Astrocyte (in vitro differentiated cells and primary cell): Measurements from ENCODE around the gene TTC34. TPM values are rescaled to one million over a fixed set of nuclear protein-coding genes. Genes with fewer than 3 reads are reported as not detected.

ENCODE experiments used
- DNase-seq: peaks from one replicate; pipeline ENCODE4 v3.0.0-alpha.2; 2010; ENCODE audit warnings: low read depth
- FAIRE-seq: peaks from 2 replicates; lab custom pipeline; 2011; peaks lifted over from hg19 to GRCh38; lab: Jason Lieb, UNC
- H2AFZ ChIP-seq: 2 replicates; pipeline ENCODE4 v1.6.0; 2012; ENCODE audit warnings: low read depth, low read length, inconsistent platforms
- H3K27ac ChIP-seq: 2 replicates; pipeline ENCODE4 v1.5.1; 2011; ENCODE audit warnings: low read depth, low read length, inconsistent platforms
- H3K27me3 ChIP-seq: 2 replicates; pipeline ENCODE4 v1.6.0; 2011; ENCODE audit warnings: low read length, inconsistent platforms; ENCODE audit not compliant: insufficient read depth
- H3K36me3 ChIP-seq: 2 replicates; pipeline ENCODE4 v1.5.1; 2011; ENCODE audit warnings: low read length, inconsistent platforms; ENCODE audit not compliant: insufficient read depth
- H3K4me1 ChIP-seq: 2 replicates; pipeline ENCODE4 v1.5.1; 2011; ENCODE audit warnings: low read length, inconsistent platforms; ENCODE audit not compliant: insufficient read depth
- H3K4me2 ChIP-seq: 2 replicates; pipeline ENCODE4 v1.6.0; 2012; ENCODE audit warnings: low read length, inconsistent platforms
- H3K4me3 ChIP-seq: 2 replicates; pipeline ENCODE4 v1.5.1; 2011; ENCODE audit warnings: low read depth, mild to moderate bottlenecking, low read length, inconsistent platforms; ENCODE audit not compliant: insufficient read depth
- H3K79me2 ChIP-seq: 2 replicates; pipeline ENCODE4 v1.6.0; 2012; ENCODE audit warnings: mild to moderate bottlenecking, low read length, inconsistent platforms; ENCODE audit not compliant: insufficient read depth
- H3K9ac ChIP-seq: 2 replicates; pipeline ENCODE4 v1.6.0; 2012; ENCODE audit warnings: mild to moderate bottlenecking, low read length, inconsistent platforms
- H3K9me3 ChIP-seq: 2 replicates; pipeline ENCODE4 v1.5.1; 2012; ENCODE audit warnings: low read depth, mild to moderate bottlenecking, low read length, inconsistent platforms; ENCODE audit not compliant: insufficient read depth
- H4K20me1 ChIP-seq: 2 replicates; pipeline ENCODE4 v1.6.0; 2012; ENCODE audit warnings: low read length, inconsistent platforms; ENCODE audit not compliant: insufficient read depth
- H3K27ac Mint-ChIP-seq: one replicate; pipeline ENCODE4 v1.8.0; 2021; ENCODE audit warnings: mild to moderate bottlenecking, mixed read lengths; ENCODE audit not compliant: unreplicated experiment
- H3K27me3 Mint-ChIP-seq: one replicate; pipeline ENCODE4 v1.8.0; 2021; ENCODE audit warnings: low read depth, mixed read lengths; ENCODE audit not compliant: unreplicated experiment
- H3K36me3 Mint-ChIP-seq: one replicate; pipeline ENCODE4 v1.8.0; 2021; ENCODE audit warnings: low read depth, mixed read lengths; ENCODE audit not compliant: unreplicated experiment
- H3K4me1 Mint-ChIP-seq: one replicate; pipeline ENCODE4 v1.8.0; 2021; ENCODE audit warnings: low read depth, mixed read lengths; ENCODE audit not compliant: unreplicated experiment
- H3K4me3 Mint-ChIP-seq: one replicate; pipeline ENCODE4 v1.8.0; 2021; ENCODE audit warnings: mild to moderate bottlenecking, moderate library complexity, mixed read lengths; ENCODE audit not compliant: unreplicated experiment
- H3K9me3 Mint-ChIP-seq: one replicate; pipeline ENCODE4 v1.8.0; 2021; ENCODE audit warnings: mild to moderate bottlenecking, mixed read lengths; ENCODE audit not compliant: unreplicated experiment
- EZH2 ChIP-seq: IDR thresholded peaks from 2 replicates; pipeline ENCODE4 v1.6.1; 2012; ENCODE audit warnings: mild to moderate bottlenecking, low read length, inconsistent platforms; ENCODE audit not compliant: insufficient read depth
- total RNA-seq: library from RNA; stranded (reverse); gene quantifications from 2 replicates; pipeline ENCODE4 v1.2.1, GENCODE V29; 2021
- TF ChIP-seq, protein P1 (sequence below): IDR thresholded peaks from 2 replicates; pipeline ENCODE4 v1.5.1; 2011; ENCODE audit warnings: low read depth, mild to moderate bottlenecking, inconsistent platforms, low read length, moderate library complexity; ENCODE audit not compliant: insufficient read depth

TTC34 gene
- total RNA-seq, 1 donor from 2014 or later: 0.39 TPM

GRCh38 chr1:2645143-2645542 lies 156.3 kb downstream of the TTC34 start:
- Histone ChIP-seq H4K20me1 (no peaks in the 10 kb centered on the region), H3K4me2 (no peak overlapping the region), H3K79me2 (no peaks in the 10 kb centered on the region), H3K27ac (no peak overlapping the region), H3K4me1 (peaks cover 7% of the 10 kb centered on the region), H3K9ac (no peak overlapping the region), H3K27me3 (no peaks in the 10 kb centered on the region), H3K4me3 (no peak overlapping the region), H2AFZ (no peak overlapping the region), H3K9me3 (no peaks in the 10 kb centered on the region), H3K36me3 (no peaks in the 10 kb centered on the region)
- H3K27ac Mint-ChIP-seq: no peak overlapping the region
- TF ChIP-seq EZH2: no peak
- TF ChIP-seq, protein P1, sequence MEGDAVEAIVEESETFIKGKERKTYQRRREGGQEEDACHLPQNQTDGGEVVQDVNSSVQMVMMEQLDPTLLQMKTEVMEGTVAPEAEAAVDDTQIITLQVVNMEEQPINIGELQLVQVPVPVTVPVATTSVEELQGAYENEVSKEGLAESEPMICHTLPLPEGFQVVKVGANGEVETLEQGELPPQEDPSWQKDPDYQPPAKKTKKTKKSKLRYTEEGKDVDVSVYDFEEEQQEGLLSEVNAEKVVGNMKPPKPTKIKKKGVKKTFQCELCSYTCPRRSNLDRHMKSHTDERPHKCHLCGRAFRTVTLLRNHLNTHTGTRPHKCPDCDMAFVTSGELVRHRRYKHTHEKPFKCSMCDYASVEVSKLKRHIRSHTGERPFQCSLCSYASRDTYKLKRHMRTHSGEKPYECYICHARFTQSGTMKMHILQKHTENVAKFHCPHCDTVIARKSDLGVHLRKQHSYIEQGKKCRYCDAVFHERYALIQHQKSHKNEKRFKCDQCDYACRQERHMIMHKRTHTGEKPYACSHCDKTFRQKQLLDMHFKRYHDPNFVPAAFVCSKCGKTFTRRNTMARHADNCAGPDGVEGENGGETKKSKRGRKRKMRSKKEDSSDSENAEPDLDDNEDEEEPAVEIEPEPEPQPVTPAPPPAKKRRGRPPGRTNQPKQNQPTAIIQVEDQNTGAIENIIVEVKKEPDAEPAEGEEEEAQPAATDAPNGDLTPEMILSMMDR: no peak
- no peaks in the 10 kb centered on the region for H3K36me3 Mint-ChIP-seq
- FAIRE-seq (no peak), DNase-seq (no peak)
- peaks cover 10% of the 10 kb centered on the region for H3K9me3 Mint-ChIP-seq
- H3K4me1 Mint-ChIP-seq: peaks cover 2% of the 10 kb centered on the region
- no peaks in the 10 kb centered on the region for H3K27me3 Mint-ChIP-seq
- H3K4me3 Mint-ChIP-seq: no peak overlapping the region

DNA sequence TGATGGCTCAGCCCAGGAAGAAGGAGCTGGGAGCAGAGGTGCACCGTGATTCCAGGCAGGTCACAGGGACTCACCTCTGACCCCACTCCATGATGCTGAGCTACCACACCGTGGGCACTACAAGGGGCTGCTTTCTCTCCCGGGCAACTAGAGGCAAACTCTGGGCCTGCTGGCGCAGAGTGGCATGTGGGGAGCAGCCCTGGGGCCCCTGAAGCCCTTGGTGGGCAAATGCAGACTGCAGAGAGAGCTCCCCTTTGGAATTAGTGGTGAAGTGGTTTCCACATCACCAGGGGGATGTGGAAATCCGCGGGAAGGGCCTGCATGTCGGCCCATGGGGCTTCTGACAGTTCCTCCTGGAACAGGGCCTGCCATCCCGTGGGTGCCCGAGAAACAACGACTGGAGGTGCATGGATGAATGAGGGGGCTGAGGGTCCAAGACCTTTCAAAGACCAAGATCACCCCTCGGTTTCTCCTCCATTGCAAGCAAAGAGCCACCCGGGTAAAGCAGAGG lies 156.8 kb downstream of the TTC34 start:
- no peak for TF ChIP-seq EZH2
- TF ChIP-seq, protein P1: no peak
- Histone ChIP-seq H3K4me2 (no peak overlapping the region), H3K9ac (no peak overlapping the region), H4K20me1 (no peaks in the 10 kb centered on the region), H3K27me3 (no peaks in the 10 kb centered on the region), H3K79me2 (no peaks in the 10 kb centered on the region), H3K9me3 (no peaks in the 10 kb centered on the region), H3K36me3 (no peaks in the 10 kb centered on the region), H3K4me1 (peaks cover 7% of the 10 kb centered on the region), H2AFZ (no peak overlapping the region), H3K4me3 (no peak overlapping the region), H3K27ac (no peak overlapping the region)
- Mint-ChIP-seq H3K27me3 (no peaks in the 10 kb centered on the region), H3K27ac (no peak overlapping the region), H3K9me3 (peaks cover 10% of the 10 kb centered on the region), H3K4me1 (peaks cover 2% of the 10 kb centered on the region), H3K4me3 (no peak overlapping the region), H3K36me3 (no peaks in the 10 kb centered on the region)
- no peak for DNase-seq
- no peak for FAIRE-seq

- Histone ChIP-seq H2AFZ (no peak overlapping the region), H3K9ac (no peak overlapping the region), H3K27ac (no peak overlapping the region), H3K4me2 (no peak overlapping the region), H3K4me3 (no peak overlapping the region), H3K9me3 (no peaks in the 10 kb centered on the region), H3K27me3 (no peaks in the 10 kb centered on the region), H3K4me1 (peaks cover 7% of the 10 kb centered on the region), H3K79me2 (no peaks in the 10 kb centered on the region), H4K20me1 (no peaks in the 10 kb centered on the region), H3K36me3 (no peaks in the 10 kb centered on the region)
- FAIRE-seq (no peak), DNase-seq (no peak)
- H3K27ac Mint-ChIP-seq: no peak overlapping the region
- peaks cover 10% of the 10 kb centered on the region for H3K9me3 Mint-ChIP-seq
- TF ChIP-seq, protein P1: no peak
- TF ChIP-seq EZH2: no peak
- peaks cover 2% of the 10 kb centered on the region for H3K4me1 Mint-ChIP-seq
- no peak overlapping the region for H3K4me3 Mint-ChIP-seq
- no peaks in the 10 kb centered on the region for H3K27me3 Mint-ChIP-seq
- H3K36me3 Mint-ChIP-seq: no peaks in the 10 kb centered on the region
Observed at GRCh38 chr1:2644171-2644570, 157.3 kb downstream of the TTC34 start.
